8988T (cell line): Measurements from ENCODE around the gene GSG1L.

Experiments used
- DNase-seq: peaks from one replicate; pipeline ENCODE4 v3.0.0; 2011

Gene GSG1L

GRCh38 chr16:27840311-27841060 is 223.0 kb downstream of the GSG1L start:
- no peak for DNase-seq

GRCh38 chr16:27839419-27839818 is 224.1 kb downstream of the GSG1L start:
- DNase-seq, result no peak

- no peak for DNase-seq
Measured at GRCh38 chr16:27838536-27839175, 224.9 kb downstream of the GSG1L start.

GRCh38 chr16:27829975-27830374 is 233.5 kb downstream of the GSG1L start:
- no peak for DNase-seq

- no peak for DNase-seq
Measured at GRCh38 chr16:27828671-27829070, 234.8 kb downstream of the GSG1L start.

- no peak for DNase-seq
Measured at GRCh38 chr16:27827765-27828164, 235.7 kb downstream of the GSG1L start.

- DNase-seq, result no peak
Measured at GRCh38 chr16:27826893-27827289, 236.6 kb downstream of the GSG1L start.

- no peak for DNase-seq
Measured at GRCh38 chr16:27826081-27826892, 237.2 kb downstream of the GSG1L start.

GRCh38 chr16:27824786-27825185 is 238.7 kb downstream of the GSG1L start:
- DNase-seq, result no peak

GRCh38 chr16:27824006-27824405 is 239.5 kb downstream of the GSG1L start:
- DNase-seq, result no peak

- no peak for DNase-seq
Measured at GRCh38 chr16:27823421-27823820, 240.1 kb downstream of the GSG1L start.

- no peak for DNase-seq
Measured at GRCh38 chr16:27822996-27823395, 240.5 kb downstream of the GSG1L start.

GRCh38 chr16:27822529-27822928 is 241.0 kb downstream of the GSG1L start:
- DNase-seq, result no peak

- no peak for DNase-seq
Measured at GRCh38 chr16:27820646-27821345, 242.7 kb downstream of the GSG1L start.

- no peak for DNase-seq
Measured at GRCh38 chr16:27819881-27820610, 243.5 kb downstream of the GSG1L start.

GRCh38 chr16:27819356-27819755 is 244.2 kb downstream of the GSG1L start:
- no peak for DNase-seq

GRCh38 chr16:27818246-27818645 is 245.3 kb downstream of the GSG1L start:
- DNase-seq, result no peak

- no peak for DNase-seq
Measured at GRCh38 chr16:27817038-27817437, 246.5 kb downstream of the GSG1L start.

- DNase-seq, result no peak
Measured at GRCh38 chr16:27816561-27816960, 247.0 kb downstream of the GSG1L start.

- DNase-seq, result no peak
Measured at GRCh38 chr16:27813591-27813990, 249.9 kb downstream of the GSG1L start.

GRCh38 chr16:27811881-27812280 is 251.6 kb downstream of the GSG1L start:
- no peak for DNase-seq

- no peak for DNase-seq
Measured at GRCh38 chr16:27806986-27807385, 256.5 kb downstream of the GSG1L start.
